ENCODE measurements around the gene TUT4. TPM values are rescaled to one million over a fixed set of nuclear protein-coding genes. Genes with fewer than 3 reads are reported as not detected.

TUT4 gene
- total and polyA plus RNA-seq, 2 donors (not counting 3 experiments of a cell fraction or from before 2014, with no cell fraction given): 24.7 to 41.2 TPM

DNA sequence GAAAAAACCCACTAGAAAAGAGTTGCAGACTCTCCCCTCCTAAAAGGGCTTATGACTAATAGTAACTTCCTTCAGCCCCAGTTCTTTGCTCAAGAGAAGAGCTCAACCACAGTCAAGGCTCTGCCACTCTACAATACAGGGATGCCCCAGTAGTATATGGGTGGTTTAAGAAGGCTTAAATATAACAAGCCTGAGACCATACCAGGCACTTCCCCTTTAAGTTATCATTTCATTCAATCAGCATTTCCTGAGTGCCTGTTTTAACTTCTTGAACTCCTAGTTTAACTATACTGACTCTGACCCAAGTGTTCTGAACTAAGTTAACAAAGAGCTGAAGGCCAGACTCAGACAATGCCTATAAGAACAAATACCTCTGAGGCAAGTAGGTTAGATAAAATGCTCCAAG is 128.7 kb downstream of the TUT4 start:
- ChIA-PET CTCF (interaction anchor here (1.1 to 1.5 kb wide), 6 partner anchors 16 to 758 kb away, joined by 3 to 9 read pairs (median 4); no protein-coding TSS in a partner anchor), POLR2A (no interaction called here)
- H3K9me1 ChIP-seq (replicated peaks; ENCODE audit: control insufficient read depth, extremely low read depth, insufficient read depth, low read length): no peaks in the 10 kb centered on the region
- no peaks in the 10 kb centered on the region for H3K36me3 ChIP-seq (ENCODE audit: control insufficient read depth in 2 of 2, extremely low read depth in 1 of 2, insufficient read depth in 2 of 2, low read length in 2 of 2)
- H3K27ac ChIP-seq (ENCODE audit: insufficient read depth, low read depth, low read length): no peak overlapping the region
- FAIRE-seq (no peak), DNase-seq (ENCODE audit: low read depth, low spot score) (peak; percentile 29)
- dilution Hi-C loops (cut with MboI; ENCODE audit: extremely low pct_ligation_motif_present, low sequenced_read_pairs) (no loop called here), intact Hi-C loops (cut with micrococcal nuclease) (no loop called here)
- no peaks in the 10 kb centered on the region for H3K27me3 ChIP-seq (ENCODE audit: control insufficient read depth in 2 of 2, insufficient read depth in 2 of 2, low read length in 2 of 2)
- no peaks in the 10 kb centered on the region for H3K9me3 ChIP-seq (replicated peaks; ENCODE audit: control insufficient read depth, insufficient read depth, low read length)
- no peak overlapping the region for H3K4me3 ChIP-seq (replicated peaks in 1 of 3; ENCODE audit: insufficient read depth in 1 of 3, low read depth in 1 of 3, low read length in 3 of 3)
- peaks cover 9% of the 10 kb centered on the region for H3K4me1 ChIP-seq (ENCODE audit: control insufficient read depth, extremely low read depth, insufficient read depth, low read length)
- no peaks in the 10 kb centered on the region for H3K79me2 ChIP-seq (ENCODE audit: control insufficient read depth, insufficient read depth, low read length)
- H4K20me1 ChIP-seq (replicated peaks; ENCODE audit: control insufficient read depth, extremely low read depth, insufficient read depth, low read length): no peaks in the 10 kb centered on the region
- no peak overlapping the region for H2AFZ ChIP-seq (ENCODE audit: low read depth, low read length)
- no peak overlapping the region for H3K9ac ChIP-seq (replicated peaks; ENCODE audit: extremely low read depth, insufficient read depth, low read length)
- no TSS peak for BruUV-seq (replicated peaks)
- H3K4me2 ChIP-seq (ENCODE audit: insufficient read depth, low read length): no peak overlapping the region
- no peak for TF ChIP-seq GATA2 (IDR thresholded peaks at IDR 0.05; ENCODE audit: insufficient read depth, insufficient read length, low read depth, low read length)
- no peak for TF ChIP-seq EZH2 (IDR thresholded peaks at IDR 0.05; ENCODE audit: borderline replicate concordance, low read depth, low read length, severe bottlenecking)
- peak; percentile 23 for TF ChIP-seq FOS (IDR thresholded peaks at IDR 0.05; ENCODE audit: borderline replicate concordance, insufficient read depth, low read length)
- TF ChIP-seq, protein P1, sequence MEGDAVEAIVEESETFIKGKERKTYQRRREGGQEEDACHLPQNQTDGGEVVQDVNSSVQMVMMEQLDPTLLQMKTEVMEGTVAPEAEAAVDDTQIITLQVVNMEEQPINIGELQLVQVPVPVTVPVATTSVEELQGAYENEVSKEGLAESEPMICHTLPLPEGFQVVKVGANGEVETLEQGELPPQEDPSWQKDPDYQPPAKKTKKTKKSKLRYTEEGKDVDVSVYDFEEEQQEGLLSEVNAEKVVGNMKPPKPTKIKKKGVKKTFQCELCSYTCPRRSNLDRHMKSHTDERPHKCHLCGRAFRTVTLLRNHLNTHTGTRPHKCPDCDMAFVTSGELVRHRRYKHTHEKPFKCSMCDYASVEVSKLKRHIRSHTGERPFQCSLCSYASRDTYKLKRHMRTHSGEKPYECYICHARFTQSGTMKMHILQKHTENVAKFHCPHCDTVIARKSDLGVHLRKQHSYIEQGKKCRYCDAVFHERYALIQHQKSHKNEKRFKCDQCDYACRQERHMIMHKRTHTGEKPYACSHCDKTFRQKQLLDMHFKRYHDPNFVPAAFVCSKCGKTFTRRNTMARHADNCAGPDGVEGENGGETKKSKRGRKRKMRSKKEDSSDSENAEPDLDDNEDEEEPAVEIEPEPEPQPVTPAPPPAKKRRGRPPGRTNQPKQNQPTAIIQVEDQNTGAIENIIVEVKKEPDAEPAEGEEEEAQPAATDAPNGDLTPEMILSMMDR (IDR thresholded peaks at IDR 0.05; ENCODE audit: extremely low read depth in 1 of 2, insufficient read depth in 1 of 2, low read depth in 1 of 2, low read length in 2 of 2): no peak

DNA sequence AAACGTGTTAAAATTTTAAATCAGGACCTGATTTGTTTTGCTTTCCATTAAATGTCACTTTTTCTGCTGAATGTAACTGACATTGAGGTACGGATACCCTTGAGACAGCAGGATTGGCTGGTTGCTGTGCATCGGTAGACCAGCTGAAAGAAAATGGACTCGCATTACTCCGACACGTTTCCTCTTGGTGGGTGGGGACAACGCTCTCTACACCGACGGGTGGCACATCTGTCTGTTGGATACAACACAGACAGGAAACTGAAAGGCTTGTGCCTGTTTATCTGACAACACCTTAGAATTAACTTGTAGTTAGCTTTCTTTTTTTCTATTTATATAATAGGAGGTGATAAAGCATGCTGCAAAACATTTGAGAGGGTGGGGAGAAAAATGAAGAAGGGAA is 129.1 kb downstream of the TUT4 start:
- Histone ChIP-seq H3K79me2 (ENCODE audit: control insufficient read depth, insufficient read depth, low read length) (no peaks in the 10 kb centered on the region), H3K9me1 (replicated peaks; ENCODE audit: control insufficient read depth, extremely low read depth, insufficient read depth, low read length) (no peaks in the 10 kb centered on the region), H3K4me3 (replicated peaks in 1 of 3; ENCODE audit: insufficient read depth in 1 of 3, low read depth in 1 of 3, low read length in 3 of 3) (no peak overlapping the region), H3K9me3 (replicated peaks; ENCODE audit: control insufficient read depth, insufficient read depth, low read length) (no peaks in the 10 kb centered on the region), H2AFZ (ENCODE audit: low read depth, low read length) (no peak overlapping the region), H4K20me1 (replicated peaks; ENCODE audit: control insufficient read depth, extremely low read depth, insufficient read depth, low read length) (no peaks in the 10 kb centered on the region), H3K4me2 (ENCODE audit: insufficient read depth, low read length) (no peak overlapping the region), H3K9ac (replicated peaks; ENCODE audit: extremely low read depth, insufficient read depth, low read length) (no peak overlapping the region), H3K36me3 (ENCODE audit: control insufficient read depth in 2 of 2, extremely low read depth in 1 of 2, insufficient read depth in 2 of 2, low read length in 2 of 2) (no peaks in the 10 kb centered on the region), H3K4me1 (ENCODE audit: control insufficient read depth, extremely low read depth, insufficient read depth, low read length) (peaks cover 9% of the 10 kb centered on the region), H3K27ac (ENCODE audit: insufficient read depth, low read depth, low read length) (no peak overlapping the region), H3K27me3 (ENCODE audit: control insufficient read depth in 2 of 2, insufficient read depth in 2 of 2, low read length in 2 of 2) (no peaks in the 10 kb centered on the region)
- ChIA-PET POLR2A (no interaction called here), CTCF (interaction anchor here (1.1 to 1.5 kb wide), 5 partner anchors 16 to 758 kb away, joined by 3 to 9 read pairs (median 4); no protein-coding TSS in a partner anchor)
- TF ChIP-seq, protein P1 (IDR thresholded peaks at IDR 0.05; ENCODE audit: extremely low read depth in 1 of 2, insufficient read depth in 1 of 2, low read depth in 1 of 2, low read length in 2 of 2): no peak
- TF ChIP-seq GATA2 (IDR thresholded peaks at IDR 0.05; ENCODE audit: insufficient read depth, insufficient read length, low read depth, low read length): no peak
- no peak for TF ChIP-seq POLR2A (IDR thresholded peaks at IDR 0.05; ENCODE audit: low read depth, low read length)
- TF ChIP-seq, protein P2, sequence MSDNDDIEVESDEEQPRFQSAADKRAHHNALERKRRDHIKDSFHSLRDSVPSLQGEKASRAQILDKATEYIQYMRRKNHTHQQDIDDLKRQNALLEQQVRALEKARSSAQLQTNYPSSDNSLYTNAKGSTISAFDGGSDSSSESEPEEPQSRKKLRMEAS (IDR thresholded peaks at IDR 0.05; ENCODE audit: insufficient read depth, insufficient read length): no peak
- TF ChIP-seq JUN (IDR thresholded peaks at IDR 0.05; ENCODE audit: borderline replicate concordance, insufficient read depth, insufficient read length, low read depth): no peak
- TF ChIP-seq FOS (IDR thresholded peaks at IDR 0.05; ENCODE audit: borderline replicate concordance, insufficient read depth, low read length): no peak
- TF ChIP-seq MYC (IDR thresholded peaks at IDR 0.05; ENCODE audit: low read depth, low read length): no peak
- no peak for TF ChIP-seq POLR2AphosphoS5 (IDR thresholded peaks at IDR 0.05; ENCODE audit: insufficient read depth, low read depth, low read length)
- TF ChIP-seq EZH2 (IDR thresholded peaks at IDR 0.05; ENCODE audit: borderline replicate concordance, low read depth, low read length, severe bottlenecking): no peak
- no peak for DNase-seq (ENCODE audit: low read depth, low spot score)
- FAIRE-seq: no peak
- intact Hi-C loops (cut with micrococcal nuclease): no loop called here
- dilution Hi-C loops (cut with MboI; ENCODE audit: extremely low pct_ligation_motif_present, low sequenced_read_pairs): no loop called here
- no TSS peak for BruUV-seq (replicated peaks)

Data from endothelial cell of umbilical vein (primary cell).